T-helper 1 cell treated with Interleukin-12 subunit alpha and Interleukin-12 subunit beta and Interleukin-4 antibody, amounts not matched to agents 30 μg/mL and 1 μg/mL, for 36 hours (primary cell): ENCODE data around the gene HSD11B2.

Experiments
- H3K27ac Mint-ChIP-seq: one replicate; pipeline ENCODE4 v1.8.0; 2021; ENCODE audit warnings: mild to moderate bottlenecking, mixed read lengths
- H3K27me3 Mint-ChIP-seq: one replicate; pipeline ENCODE4 v1.8.0; 2021; ENCODE audit warnings: low read depth, mixed read lengths
- H3K36me3 Mint-ChIP-seq: one replicate; pipeline ENCODE4 v1.8.0; 2021; ENCODE audit warnings: low read depth, mixed read lengths
- H3K4me1 Mint-ChIP-seq: one replicate; pipeline ENCODE4 v1.8.0; 2021; ENCODE audit warnings: low read depth, mixed read lengths
- H3K4me3 Mint-ChIP-seq: one replicate; pipeline ENCODE4 v1.8.0; 2021; ENCODE audit warnings: mild to moderate bottlenecking, moderate library complexity, mixed read lengths
- H3K9me3 Mint-ChIP-seq: one replicate; pipeline ENCODE4 v1.8.0; 2021; ENCODE audit warnings: mixed read lengths

HSD11B2 gene

GRCh38 chr16:67419502-67419901 lies 11.4 kb upstream of the HSD11B2 start:
- Mint-ChIP-seq H3K27me3 (peaks cover 36% of the 10 kb centered on the region), H3K9me3 (no peaks in the 10 kb centered on the region), H3K4me1 (peaks cover 9% of the 10 kb centered on the region), H3K36me3 (no peaks in the 10 kb centered on the region), H3K4me3 (no peak overlapping the region), H3K27ac (no peak overlapping the region)

DNA sequence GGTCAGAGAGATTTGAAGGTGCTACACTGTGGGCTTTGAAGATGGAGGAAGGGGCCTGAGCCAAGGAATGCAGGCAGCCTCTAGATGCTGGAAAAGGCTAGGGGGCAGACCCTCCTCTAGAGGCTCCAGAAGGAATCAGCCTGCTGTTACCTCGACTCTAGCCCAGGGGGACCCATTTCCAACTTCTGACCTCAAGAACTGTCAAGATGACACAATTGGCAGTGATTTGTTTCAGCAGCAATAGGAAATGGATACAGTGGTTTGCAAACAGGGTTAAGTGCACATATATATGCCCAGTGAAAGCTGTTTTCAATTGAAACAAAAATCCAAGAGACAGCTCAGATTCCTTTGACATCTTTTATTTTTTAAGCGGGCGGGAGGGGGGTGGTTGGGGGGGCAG lies 11.0 kb upstream of the HSD11B2 start:
- H3K27me3 Mint-ChIP-seq: peaks cover 34% of the 10 kb centered on the region
- no peaks in the 10 kb centered on the region for H3K36me3 Mint-ChIP-seq

DNA sequence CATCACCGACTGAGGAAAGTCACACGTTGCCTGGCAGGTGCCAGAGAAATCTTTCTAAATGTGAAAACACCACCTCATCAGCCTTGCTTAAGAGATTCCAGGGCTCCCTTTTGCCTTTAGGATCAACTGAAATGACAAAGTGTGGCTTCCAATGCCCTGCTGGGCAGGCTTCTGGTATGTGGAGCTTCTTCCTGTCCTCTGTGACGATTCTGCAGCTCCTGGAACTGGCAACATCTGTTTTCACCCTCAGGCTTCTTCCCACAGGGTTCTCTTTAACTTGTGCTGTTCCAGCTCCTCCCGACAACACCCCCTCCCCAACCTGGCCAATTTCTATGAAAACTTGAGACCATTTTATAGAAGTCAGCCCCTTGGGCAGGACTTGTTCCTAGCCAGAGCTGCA lies 9.9 kb upstream of the HSD11B2 start:
- H3K9me3 Mint-ChIP-seq: no peaks in the 10 kb centered on the region
- H3K27ac Mint-ChIP-seq: no peak overlapping the region
- H3K4me3 Mint-ChIP-seq: no peak overlapping the region
- peaks cover 7% of the 10 kb centered on the region for H3K4me1 Mint-ChIP-seq
- H3K27me3 Mint-ChIP-seq: peaks cover 35% of the 10 kb centered on the region
- no peaks in the 10 kb centered on the region for H3K36me3 Mint-ChIP-seq

More for the DNA sequence above, 11.0 kb upstream of the HSD11B2 start:
- Mint-ChIP-seq H3K27ac (no peak overlapping the region), H3K4me3 (no peak overlapping the region), H3K4me1 (peaks cover 9% of the 10 kb centered on the region), H3K9me3 (no peaks in the 10 kb centered on the region)

- peaks cover 2% of the 10 kb centered on the region for H3K4me1 Mint-ChIP-seq
- no peaks in the 10 kb centered on the region for H3K9me3 Mint-ChIP-seq
- no peaks in the 10 kb centered on the region for H3K36me3 Mint-ChIP-seq
- peaks cover 34% of the 10 kb centered on the region for H3K27me3 Mint-ChIP-seq
- no peak overlapping the region for H3K27ac Mint-ChIP-seq
- no peak overlapping the region for H3K4me3 Mint-ChIP-seq
These were observed 7.9 kb upstream of the HSD11B2 start for GRCh38 chr16:67423015-67423414.

DNA sequence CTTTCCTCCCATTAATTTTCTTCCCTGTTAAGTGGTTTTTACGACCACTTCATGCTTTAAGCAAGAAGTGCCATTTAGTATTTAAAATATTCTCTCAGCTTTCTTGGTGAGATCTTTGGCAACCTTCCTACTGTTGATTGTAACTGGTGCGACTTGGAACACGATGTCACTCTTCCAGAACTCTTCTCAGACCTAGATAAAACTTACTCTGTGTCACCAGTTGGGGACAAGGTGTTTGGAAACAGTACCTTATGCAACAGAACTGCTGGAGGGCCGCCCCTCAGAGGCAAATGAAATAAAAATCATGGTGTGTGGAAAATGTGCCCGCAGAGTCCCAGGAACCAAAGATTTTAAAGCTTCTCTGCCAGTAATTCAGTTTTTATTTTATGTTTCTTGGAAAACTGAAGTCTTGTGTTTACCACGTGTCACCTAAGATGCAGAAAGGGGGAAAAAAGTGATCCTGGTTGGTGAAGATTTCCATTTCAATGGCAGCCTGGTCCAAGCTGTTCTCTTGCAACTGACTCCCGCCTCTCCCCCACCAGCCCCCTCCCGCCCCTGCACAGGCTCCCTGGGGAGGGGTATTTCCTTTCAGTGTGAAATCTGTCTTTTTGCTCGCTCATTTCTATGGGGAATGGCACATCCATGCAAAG lies 7.2 kb upstream of the HSD11B2 start:
- Mint-ChIP-seq H3K27ac (no peak overlapping the region), H3K9me3 (no peaks in the 10 kb centered on the region), H3K27me3 (peaks cover 37% of the 10 kb centered on the region), H3K4me1 (peaks cover 2% of the 10 kb centered on the region), H3K4me3 (no peak overlapping the region), H3K36me3 (no peaks in the 10 kb centered on the region)

DNA sequence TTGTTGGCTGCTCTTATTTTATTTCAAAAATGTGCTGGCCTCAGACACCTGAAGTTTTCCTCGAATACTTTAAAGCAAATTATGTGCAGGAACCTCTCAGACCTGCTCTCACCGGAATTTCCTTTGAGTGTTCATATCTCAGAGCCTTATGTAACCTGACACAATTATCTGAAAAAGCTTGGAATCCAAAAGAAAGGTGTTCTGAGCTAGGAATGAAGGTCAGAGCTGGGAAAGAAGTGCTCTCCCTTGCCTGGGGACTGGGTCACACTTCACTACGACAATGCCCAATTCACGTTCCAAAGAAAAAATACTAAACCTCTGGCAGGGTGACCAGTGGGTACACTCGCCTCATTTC lies 6.7 kb upstream of the HSD11B2 start:
- peaks cover 41% of the 10 kb centered on the region for H3K27me3 Mint-ChIP-seq
- no peak overlapping the region for H3K27ac Mint-ChIP-seq
- H3K4me3 Mint-ChIP-seq: no peak overlapping the region
- no peaks in the 10 kb centered on the region for H3K9me3 Mint-ChIP-seq
- H3K36me3 Mint-ChIP-seq: no peaks in the 10 kb centered on the region
- peaks cover 2% of the 10 kb centered on the region for H3K4me1 Mint-ChIP-seq

DNA sequence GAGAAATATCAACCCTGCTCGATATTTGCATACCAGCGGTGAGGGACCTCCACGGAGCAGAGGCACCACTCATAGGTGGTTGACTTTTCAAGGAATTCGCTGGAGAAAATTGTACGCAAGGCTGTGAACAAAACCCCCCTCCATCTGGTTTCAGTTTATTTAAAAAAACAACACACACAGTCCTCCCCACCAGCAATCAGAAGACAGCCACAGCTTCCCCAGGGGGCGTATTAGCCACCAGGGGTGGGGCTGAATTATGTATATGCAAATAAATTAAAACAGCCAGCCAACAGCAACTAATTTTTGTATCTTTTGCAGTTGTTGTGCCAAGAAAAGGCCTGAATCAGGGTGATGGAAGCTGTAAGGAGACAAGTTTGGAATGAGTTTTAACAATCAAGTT lies 5.9 kb upstream of the HSD11B2 start:
- Mint-ChIP-seq H3K4me1 (no peaks in the 10 kb centered on the region), H3K9me3 (no peaks in the 10 kb centered on the region), H3K27me3 (peaks cover 43% of the 10 kb centered on the region), H3K27ac (no peak overlapping the region), H3K4me3 (no peak overlapping the region), H3K36me3 (no peaks in the 10 kb centered on the region)

GRCh38 chr16:67425580-67425979 lies 5.3 kb upstream of the HSD11B2 start:
- H3K27ac Mint-ChIP-seq: no peak overlapping the region
- no peak overlapping the region for H3K4me3 Mint-ChIP-seq
- H3K4me1 Mint-ChIP-seq: peaks cover 2% of the 10 kb centered on the region
- H3K27me3 Mint-ChIP-seq: peaks cover 48% of the 10 kb centered on the region
- no peaks in the 10 kb centered on the region for H3K9me3 Mint-ChIP-seq
- H3K36me3 Mint-ChIP-seq: no peaks in the 10 kb centered on the region

GRCh38 chr16:67426022-67426421 lies 4.9 kb upstream of the HSD11B2 start:
- peaks cover 2% of the 10 kb centered on the region for H3K4me1 Mint-ChIP-seq
- no peak overlapping the region for H3K27ac Mint-ChIP-seq
- no peaks in the 10 kb centered on the region for H3K36me3 Mint-ChIP-seq
- H3K27me3 Mint-ChIP-seq: peaks cover 48% of the 10 kb centered on the region
- no peak overlapping the region for H3K4me3 Mint-ChIP-seq
- no peaks in the 10 kb centered on the region for H3K9me3 Mint-ChIP-seq

DNA sequence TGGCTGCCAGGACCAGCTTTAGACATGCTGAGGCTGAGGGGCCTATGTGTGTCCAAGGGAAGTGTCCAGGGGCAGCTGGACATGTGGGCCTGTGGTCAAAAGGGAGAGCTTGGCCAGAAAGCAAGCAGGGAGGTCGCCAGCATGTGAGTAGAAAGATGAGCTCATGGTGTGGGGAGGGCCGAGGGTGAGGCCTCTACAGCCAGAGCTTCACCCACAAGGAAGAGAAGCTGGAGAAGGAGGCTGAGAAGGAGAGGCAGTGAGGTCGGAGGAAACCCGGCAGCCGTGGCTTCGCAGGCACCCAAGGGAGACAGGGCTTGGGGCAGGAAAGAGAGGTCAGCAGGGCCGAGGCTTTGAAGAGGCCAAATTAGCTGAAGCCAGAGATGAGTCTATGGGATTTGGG lies 4.0 kb upstream of the HSD11B2 start:
- H3K9me3 Mint-ChIP-seq: no peaks in the 10 kb centered on the region
- peaks cover 54% of the 10 kb centered on the region for H3K27me3 Mint-ChIP-seq
- no peaks in the 10 kb centered on the region for H3K36me3 Mint-ChIP-seq
- H3K27ac Mint-ChIP-seq: no peak overlapping the region
- peaks cover 5% of the 10 kb centered on the region for H3K4me1 Mint-ChIP-seq
- no peak overlapping the region for H3K4me3 Mint-ChIP-seq

GRCh38 chr16:67428146-67428731 lies 2.7 kb upstream of the HSD11B2 start:
- Mint-ChIP-seq H3K27me3 (peaks cover 61% of the 10 kb centered on the region), H3K36me3 (no peaks in the 10 kb centered on the region), H3K9me3 (no peaks in the 10 kb centered on the region), H3K4me3 (no peak overlapping the region), H3K4me1 (peaks cover 5% of the 10 kb centered on the region), H3K27ac (no peak overlapping the region)

DNA sequence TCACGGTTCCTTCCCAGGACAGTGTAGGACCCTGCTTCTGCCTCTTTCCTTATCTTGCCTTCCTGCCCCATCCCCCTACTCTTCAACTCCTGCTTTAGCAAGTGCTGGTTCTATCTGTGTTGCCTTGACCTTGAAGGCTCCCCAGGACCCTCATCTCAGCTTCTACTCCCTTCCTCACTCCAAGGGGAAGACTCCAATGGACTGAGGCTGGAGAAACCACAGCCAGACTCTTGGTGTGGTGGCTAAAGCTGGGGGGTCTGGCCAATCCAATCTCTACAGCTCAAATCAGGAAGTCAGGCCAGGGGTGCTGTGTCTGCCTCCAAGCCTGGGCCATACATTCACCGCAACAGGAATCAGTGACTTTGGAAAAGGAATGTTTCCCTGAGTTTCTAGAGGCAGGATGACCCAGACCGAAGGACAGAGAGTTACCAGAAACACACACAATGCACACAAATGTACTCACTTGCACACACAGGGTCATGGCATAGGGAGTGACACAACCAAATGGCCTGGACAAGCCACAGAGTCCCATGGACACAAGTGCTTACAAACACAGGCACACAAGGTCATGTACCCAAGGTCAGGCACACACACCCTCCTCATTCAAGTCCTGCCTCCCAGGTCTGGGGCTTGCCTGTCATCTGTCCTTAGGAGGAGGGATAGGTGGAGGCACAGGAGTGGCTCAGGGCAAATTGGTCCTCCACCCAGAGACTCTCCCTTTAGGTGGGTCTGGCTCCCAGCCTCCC lies 1.7 kb upstream of the HSD11B2 start:
- no peaks in the 10 kb centered on the region for H3K9me3 Mint-ChIP-seq
- H3K4me1 Mint-ChIP-seq: peaks cover 5% of the 10 kb centered on the region
- H3K27me3 Mint-ChIP-seq: peaks cover 56% of the 10 kb centered on the region
- peak overlapping the region; percentile 51 for H3K4me3 Mint-ChIP-seq
- H3K27ac Mint-ChIP-seq: no peak overlapping the region
- H3K36me3 Mint-ChIP-seq: peaks cover 2% of the 10 kb centered on the region

- Mint-ChIP-seq H3K9me3 (no peaks in the 10 kb centered on the region), H3K27ac (peak overlapping the region; percentile 15), H3K4me3 (peak overlapping the region; percentile 75), H3K36me3 (peaks cover 2% of the 10 kb centered on the region), H3K4me1 (peaks cover 5% of the 10 kb centered on the region), H3K27me3 (peaks cover 55% of the 10 kb centered on the region)
These were observed 970 bp upstream of the HSD11B2 start for GRCh38 chr16:67429799-67430503.

- H3K36me3 Mint-ChIP-seq: peaks cover 2% of the 10 kb centered on the region
- H3K4me3 Mint-ChIP-seq: peak overlapping the region; percentile 75
- H3K27me3 Mint-ChIP-seq: peaks cover 50% of the 10 kb centered on the region
- H3K9me3 Mint-ChIP-seq: no peaks in the 10 kb centered on the region
- H3K4me1 Mint-ChIP-seq: peaks cover 5% of the 10 kb centered on the region
- peak overlapping the region; percentile 15 for H3K27ac Mint-ChIP-seq
These were observed 381 bp upstream of the HSD11B2 start for GRCh38 chr16:67430504-67430976.
